Adrenal gland (tissue), 5 donors: ENCODE data around the gene RFT1.

Experiments used
- CTCF ChIP-seq, 6 experiments: fragments of 450-650 bp in 4 of 6; fragments of 200-600 bp in 2 of 6; sonication (generic) in 1 of 6; IDR thresholded peaks; 1 replicate in 5 of 6; 2 replicates in 1 of 6; pipeline versions ENCODE4 v1.5.1 to v1.8.0; 2016 to 2021; ENCODE audit warnings: antibody characterized with exemption in 6 of 6, mild to moderate bottlenecking in 2 of 6, moderate library complexity in 1 of 6
- POLR2A ChIP-seq, 2 donors: fragments of 450-650 bp; IDR thresholded peaks; one replicate each; pipeline ENCODE4 v1.6.1; 2017; ENCODE audit warnings: antibody characterized with exemption in 2 of 2, mild to moderate bottlenecking in 2 of 2, moderate library complexity in 1 of 2
- donor health status: DM: no; HTN: no; CAD: no.

GRCh38 chr3:53068176-53068575 is 62.1 kb downstream of the RFT1 start:
- no peak for TF ChIP-seq CTCF (IDR thresholded peaks at IDR 0.05)
- no peak for TF ChIP-seq POLR2A (IDR thresholded peaks at IDR 0.05)
